NCI-H146 (cell line): Measurements from ENCODE around the gene DCAF15.

ENCODE experiments used
- DNase-seq: peaks from one replicate; lab custom pipeline; 2025; lab: John Stamatoyannopoulos, UW

The DCAF15 gene

DNA sequence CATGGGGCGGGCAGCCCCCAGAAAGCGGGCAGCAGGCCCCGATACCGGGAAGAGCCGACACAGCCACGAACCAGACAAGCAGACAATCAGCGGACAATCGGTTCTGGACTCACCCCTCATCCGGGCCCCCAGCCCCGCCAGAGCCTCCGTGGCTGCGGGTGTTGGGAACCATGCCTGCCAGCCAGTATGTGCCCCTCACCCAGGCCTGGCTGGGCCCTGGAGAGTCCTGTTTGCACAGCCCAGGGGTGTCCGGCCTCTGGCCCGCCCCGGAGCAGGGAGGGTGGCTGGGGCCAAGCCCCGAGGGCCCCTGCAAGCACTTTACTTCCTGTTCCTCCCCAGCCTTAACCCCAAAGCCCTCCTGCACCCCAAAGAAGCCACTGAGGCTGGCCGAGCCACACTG lies 21.9 kb upstream of the DCAF15 start:
- no peak for DNase-seq

DNA sequence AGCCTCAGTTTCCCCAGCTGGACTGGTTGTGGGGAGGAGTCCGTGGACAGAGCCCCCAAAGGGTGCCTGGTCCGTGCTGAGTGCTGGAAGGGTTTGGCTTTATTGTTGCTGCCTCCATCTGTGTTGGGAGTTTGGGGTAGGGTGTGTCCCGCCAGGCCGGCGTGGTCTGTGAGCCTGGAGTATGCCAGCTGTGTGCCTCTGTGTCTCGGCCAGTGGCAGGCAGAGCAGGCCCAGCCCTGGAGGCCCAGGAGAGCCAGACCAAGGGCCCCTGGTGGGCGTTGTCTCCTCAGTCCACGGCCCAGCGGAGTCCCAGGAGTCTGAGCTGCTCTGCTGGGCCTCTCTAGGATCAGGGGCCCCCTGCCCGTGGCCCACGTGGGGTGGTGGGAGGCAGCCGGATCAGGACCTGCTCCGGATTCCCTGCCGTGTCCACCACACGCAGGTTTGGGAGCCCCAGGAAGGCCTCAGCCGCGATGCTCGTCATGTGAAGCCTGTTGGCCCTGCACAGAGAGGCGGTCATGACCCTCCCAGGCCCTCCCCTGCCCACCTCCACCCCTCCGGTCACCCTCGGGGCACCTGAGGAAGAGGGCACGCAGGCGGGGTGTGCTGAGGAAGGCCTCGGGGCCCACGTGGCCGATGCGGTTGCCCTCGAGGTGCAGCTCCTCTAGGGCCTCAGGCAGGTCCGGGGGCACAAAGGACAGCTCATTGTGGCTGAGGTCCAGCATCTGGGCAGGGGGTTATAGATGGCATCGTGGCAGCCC lies 20.7 kb upstream of the DCAF15 start:
- DNase-seq = no peak

DNA sequence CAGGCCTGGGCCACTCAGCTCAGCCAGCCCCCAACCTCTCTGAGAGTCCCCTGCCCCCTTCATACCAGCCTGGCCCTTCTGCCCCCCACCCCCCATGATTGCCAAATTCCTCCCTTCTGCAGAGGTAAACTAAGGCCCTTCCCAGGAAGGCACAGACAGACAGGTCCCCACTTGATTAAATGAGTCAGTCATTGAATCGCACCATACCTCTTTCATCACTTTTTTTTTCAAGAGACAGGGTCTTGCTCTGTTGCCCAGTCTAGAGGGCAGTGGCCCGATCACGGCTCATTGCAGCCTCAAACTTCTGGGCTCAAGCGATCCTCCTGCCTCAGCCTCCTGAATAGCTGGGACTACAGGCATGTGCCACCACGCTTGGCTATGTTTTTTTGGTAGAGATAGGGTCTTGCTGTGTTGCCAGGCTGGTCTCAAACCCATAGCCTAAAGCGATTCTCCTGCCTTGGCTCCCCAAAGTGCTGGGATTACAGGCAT lies 20.1 kb upstream of the DCAF15 start:
- no peak for DNase-seq

DNA sequence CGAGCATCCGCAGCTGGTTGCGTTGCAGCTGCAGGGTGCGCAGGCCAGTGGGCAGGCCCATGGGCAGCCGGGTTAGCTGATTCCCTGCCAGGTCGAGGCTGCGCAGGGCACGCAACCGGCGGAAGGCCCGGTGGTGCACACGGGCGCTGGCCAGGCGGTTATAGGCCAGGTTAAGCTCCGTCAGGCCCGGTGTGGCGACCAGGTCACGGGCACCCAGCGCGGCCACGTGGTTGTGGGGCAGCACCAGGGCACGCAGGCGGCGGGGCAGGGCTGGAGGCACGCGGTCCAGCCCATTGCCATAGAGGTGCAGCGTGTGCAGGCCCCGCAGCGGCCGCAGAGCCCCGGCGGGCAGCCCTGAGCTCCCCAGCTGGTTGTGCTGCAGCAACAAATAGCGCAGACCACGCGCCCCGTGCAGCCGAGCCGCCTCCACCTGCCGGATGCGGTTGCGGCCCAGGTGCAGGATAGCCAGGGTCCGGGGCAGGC lies 19.4 kb upstream of the DCAF15 start:
- peak; percentile 66 for DNase-seq

DNA sequence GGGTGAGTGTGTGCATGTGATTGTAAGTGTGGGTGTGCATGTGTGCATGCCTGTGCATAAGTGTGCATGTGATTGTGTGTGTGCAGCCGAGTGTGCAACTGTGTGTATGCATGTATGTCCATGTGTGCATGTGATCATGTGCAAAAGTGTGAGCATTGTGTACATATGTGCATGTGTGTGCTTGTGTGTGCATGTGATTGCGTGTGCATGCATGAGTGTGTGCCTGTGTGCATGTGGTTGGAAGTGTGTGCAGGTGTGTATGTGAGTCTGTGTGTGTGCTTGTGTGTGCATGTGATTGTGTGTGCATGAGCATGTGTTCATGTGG lies 17.6 kb upstream of the DCAF15 start:
- no peak for DNase-seq

DNA sequence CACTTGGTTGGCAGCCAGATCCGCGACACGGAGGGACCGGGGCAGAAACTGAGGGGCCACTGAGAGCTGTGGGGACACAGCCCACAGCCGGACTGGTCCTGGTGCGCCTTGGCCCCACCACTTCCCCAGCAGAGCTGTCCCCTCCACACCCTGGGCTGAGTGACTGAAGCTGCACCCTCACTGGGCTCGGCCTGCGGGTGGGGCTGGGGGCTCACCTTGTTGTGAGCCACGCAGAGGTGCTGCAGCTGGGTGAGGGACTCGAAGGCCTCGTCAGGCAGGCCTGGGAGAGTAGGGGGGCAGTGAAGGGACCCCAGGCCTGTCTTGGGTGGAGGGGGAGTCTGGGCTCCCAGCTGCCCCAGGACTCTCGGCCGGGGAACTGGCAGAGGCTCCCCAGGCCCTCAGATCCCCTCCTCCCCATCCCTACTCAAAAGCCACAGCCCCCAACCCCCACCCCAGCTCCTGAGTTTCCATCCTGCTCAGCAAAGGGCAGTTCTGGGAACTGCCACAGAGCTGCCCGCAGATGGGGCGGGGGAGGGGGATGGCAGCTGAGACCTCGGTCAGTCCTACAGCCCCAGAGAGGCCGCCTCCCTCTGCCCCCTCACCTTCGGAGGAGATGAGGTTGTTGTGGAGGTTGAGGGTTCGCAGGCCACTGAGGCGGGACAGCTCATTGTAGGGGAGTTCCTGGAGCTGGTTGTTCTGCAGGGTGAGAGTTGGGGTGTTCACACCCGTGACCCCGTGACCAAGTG lies 16.4 kb upstream of the DCAF15 start:
- no peak for DNase-seq

DNA sequence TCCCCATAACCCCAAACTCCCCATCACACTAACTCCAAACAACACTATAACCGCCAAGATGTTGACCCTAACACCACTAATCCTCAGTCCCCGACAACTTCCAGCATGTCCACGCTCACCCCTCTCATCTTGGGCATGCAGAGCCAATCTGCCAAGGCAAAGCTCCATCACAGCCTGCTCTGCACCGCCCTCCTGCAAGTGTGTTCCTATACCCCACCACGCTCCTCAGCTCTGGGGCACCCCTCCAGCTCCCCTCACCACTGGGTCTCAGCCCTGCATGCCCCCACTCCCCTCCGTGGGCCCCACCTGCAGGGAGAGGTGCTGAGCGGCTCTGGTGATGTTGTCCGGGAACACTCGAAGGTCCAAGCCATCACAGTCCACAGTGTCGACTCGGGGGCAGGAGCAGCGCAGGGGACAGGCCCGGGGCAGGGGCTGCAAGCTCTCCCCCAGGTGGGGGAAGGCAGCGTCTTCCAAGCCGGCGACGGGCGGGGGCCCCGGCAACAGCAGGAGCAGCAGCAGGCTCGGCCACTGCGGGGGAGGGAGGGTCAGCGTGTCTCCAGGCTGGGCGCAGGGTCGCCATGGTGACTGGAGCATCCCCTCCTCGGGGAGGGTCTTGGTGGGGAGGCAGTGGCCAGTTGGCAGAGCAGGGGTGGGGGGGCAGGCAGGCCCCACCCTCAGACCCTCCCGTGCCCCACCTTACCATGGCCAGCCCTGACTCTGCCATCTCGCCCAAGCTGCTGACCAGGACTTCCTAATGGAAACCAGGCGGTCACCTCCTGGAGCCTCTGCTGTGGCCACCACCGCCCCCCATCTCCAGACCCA lies 14.6 kb upstream of the DCAF15 start:
- no peak for DNase-seq

DNA sequence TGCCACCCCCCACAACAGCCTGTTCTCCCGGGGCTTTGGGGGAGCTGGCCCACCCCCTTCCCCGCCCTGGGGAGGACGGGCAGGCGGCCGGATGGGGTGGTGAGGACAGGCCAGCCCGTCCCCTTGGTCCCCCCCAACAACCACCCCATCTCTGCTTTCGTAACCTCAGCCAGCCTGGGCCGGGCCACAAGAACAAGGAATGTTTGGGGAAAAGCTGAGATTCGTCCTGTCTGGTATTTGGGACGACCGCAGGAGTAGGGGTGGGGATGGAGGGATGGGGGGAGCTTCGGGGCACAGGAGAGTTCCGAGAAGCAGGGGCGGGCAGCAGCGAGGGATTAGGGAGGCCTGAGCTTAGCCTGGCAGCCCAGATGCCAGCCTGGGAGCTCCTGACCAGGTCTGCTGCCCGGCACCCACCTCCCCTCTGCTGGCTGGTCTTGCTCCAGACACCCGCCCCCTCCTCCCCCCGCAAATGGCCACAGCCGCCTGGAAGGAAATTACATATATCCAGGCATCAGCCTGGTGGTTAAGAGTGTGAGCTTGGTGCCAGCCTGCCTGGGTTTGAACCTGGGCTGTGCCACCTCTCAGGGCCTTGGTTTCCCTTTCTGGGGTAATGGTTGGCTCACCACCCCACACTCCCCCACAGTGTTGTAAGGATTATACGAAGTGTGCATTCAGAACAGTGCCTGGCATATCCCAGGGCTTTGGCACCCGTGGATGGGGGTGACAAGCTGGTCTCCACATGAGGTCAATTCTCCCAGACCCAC lies 13.8 kb upstream of the DCAF15 start, which contains the start of gene PODNL1:
Gene PODNL1 (minus strand): TSS at position 117 of the 764 bp plus-strand sequence. CDS start 236 bp downstream, outside the sequence.
- DNase-seq = no peak

DNA sequence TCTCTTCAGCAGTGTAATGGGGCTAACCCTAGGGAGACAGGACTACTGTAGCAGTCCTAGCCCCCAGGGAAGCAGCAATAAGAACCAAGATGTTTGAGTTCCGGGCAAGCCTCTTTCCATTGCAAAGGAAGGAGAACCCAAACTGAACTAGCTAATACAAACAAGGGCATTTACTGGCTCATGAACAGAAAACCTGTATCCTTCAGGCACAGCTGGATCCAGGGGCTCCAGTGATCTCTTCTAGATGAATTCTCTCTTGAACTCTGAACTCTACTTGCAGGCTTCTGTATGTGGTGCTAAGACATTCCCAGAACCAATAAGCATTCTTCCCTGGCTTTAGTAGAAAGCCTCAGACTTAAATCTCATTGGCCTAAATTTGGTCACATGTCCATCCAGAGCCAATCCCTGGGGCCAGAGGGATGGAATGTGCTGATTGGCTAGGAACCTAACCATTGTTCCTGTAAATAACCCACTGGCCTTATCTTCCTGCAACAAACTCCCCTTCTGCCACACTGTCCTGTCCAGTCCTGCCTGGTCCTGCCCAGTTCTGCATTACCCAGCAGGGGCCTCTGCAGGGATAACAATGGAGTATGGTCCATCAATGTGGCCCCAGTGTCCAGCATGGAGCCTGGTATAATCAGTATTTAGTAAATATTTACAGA lies 10.2 kb upstream of the DCAF15 start:
- peak; percentile 39 for DNase-seq

DNA sequence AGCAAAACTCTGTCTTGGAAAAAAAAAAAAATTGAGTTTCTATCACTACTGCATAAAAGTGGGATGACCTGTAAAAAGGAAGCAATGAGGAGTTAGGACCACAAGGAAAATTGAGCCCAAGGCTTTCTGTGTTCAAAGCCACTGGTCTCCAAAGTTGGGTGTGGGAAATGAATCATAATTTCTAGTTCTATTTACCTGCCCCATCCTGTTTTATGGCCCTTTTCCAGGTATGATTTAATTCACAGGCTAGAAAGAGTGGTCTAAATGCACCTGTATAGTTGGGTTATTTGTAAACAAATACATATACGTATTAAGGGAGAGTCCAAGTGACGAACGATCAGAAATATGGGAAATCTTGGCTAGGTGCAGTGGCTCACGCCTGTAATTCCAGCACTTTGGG lies 5.9 kb upstream of the DCAF15 start:
- DNase-seq = no peak

DNA sequence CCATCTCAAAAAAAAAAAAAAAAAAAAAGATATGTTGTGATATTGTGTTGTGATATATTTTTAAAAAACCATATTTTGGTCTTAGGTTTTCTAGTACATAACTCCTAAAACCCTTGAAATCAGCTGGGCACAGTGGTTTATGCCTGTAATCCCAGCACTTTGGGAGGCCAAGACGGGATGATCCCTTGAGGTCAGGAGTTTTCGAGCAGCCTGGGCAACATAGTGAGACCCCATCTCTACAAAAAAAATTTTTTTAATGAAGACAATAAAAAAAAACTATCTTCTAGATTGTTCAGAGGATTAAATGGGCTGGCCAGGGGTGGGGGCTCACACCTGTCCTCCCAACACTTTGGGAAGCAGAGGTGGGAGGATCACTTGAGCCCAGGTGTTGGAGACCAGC lies 1.3 kb upstream of the DCAF15 start:
- DNase-seq = no peak

DNA sequence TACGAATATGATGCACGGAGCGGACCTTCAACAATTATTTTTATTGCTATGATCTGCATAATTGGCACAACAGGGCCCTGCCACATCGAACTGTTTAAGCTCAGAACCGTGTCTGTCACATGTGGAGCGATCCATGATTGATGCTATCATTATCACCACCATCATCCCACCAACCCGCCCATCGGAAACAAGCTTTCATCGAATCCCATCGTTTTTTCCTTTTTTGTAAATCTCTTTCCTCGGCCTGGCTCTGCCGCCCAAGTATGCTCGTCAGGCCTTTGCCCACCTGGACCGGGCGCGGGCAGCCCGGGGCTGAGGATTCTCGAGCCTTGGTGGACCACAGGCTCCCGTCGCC lies 533 bp upstream of the DCAF15 start:
- DNase-seq = no peak

DNA sequence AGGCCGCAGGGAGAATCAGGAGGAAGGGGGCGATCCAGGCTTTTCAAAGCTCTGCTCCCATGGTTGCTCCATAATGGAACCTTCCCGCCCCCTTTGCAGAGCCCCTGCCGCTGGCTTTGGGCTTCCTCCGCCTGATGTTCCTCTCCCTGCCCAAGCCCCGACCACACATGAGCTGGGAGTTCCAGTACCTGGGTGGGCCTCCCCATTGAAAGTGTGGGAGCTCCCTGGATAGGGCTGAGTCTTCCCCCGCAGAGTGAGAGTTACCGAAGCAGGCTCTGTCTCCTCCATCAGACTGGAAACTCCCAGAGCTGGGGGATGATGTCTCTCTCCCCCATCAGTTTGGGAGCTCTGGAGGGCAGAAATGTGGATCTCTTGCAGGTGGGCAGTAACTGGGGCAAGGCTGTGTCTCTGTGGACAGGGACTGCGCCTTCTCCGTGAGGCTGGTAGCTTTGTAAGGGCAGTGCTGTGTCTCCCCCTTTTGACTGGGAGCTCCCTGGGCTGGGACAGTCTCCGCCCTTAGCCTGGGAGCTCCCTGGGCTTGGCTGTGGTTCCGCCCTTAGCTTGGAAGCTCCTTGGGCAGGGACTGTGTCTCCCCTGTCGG lies 722 bp downstream of the DCAF15 start:
- no peak for DNase-seq

DNA sequence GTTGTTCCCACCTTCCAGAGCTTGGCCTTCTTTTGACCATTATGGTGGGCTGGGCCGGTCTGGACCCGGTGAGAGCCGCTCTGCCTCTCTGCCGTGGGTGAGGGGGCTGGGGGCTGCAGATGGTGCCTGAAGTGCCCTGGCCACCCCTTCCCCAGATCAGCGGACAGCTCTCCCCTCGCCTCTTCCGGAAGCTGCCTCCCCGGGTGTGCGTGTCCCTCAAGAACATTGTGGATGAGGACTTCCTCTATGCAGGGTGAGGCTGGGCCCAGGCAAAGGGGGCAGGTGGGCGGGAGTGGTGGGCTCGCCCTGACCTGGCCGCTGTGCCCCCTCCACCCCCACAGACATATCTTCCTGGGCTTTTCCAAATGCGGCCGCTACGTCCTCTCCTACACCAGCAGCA lies 1.9 kb downstream of the DCAF15 start:
- DNase-seq = no peak

DNA sequence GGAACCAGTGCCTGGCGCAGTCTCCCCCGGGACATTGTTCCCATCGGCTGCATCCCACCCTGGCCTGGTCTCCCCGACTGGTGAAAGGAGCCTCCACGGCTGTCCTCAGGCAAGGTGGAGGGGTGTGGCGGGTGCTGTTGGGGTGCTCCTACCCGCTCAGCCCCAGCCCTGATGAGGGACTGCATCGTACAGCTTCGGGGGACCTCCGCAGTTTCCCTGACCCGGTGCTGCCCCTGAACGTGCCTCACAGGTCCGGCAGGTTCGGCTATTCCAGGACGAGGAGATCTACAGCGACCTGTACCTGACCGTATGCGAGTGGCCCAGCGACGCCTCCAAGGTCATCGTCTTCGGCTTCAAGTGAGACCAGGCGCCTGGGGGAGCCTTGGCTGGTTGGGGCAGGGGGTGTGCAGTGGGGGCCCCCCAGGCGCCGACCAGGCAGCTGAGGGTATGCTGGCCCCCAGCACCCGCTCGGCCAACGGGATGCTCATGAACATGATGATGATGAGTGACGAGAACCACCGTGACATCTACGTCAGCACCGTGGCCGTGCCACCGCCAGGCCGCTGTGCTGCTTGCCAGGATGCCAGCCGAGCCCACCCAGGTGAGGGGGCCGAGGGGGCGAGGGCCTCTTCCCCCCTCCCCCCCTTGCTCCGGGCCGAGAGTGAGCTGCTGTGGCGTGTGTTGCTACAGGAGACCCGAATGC lies 3.5 kb downstream of the DCAF15 start:
- no peak for DNase-seq

DNA sequence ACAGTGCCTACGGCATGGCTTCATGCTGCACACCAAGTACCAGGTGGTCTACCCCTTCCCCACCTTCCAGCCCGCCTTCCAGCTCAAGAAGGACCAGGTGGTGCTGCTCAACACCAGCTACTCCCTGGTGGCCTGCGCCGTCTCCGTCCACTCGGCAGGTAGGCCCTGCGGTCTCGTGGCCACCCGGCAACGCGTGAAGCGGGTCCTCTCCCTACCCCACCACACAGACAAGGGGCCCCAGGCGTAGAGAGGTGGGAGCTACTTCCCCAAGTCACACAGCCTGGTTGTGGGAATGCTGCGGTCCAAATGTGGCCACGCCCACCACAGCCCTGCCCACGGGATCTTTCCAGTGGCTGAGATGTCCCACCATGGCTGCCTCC lies 4.0 kb downstream of the DCAF15 start:
- DNase-seq = no peak

DNA sequence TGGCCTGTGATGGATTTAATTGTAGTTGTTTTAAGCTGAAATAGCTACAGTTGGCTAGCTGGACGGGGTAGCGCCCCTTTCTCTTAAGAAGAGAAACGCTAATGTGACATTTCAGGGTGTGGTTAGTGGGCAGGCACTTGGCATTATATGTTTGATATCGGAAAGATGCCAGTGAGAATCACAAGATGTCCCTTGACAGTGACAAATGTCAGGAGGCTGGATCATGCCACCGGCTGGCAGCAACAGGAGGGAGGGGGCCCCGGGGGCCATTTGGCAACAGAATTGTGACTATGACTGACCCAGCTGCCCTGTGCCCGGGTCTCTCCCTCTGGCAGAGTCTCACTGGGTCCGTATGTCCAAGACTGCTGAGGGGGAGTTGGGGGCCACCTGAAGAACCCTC lies 4.7 kb downstream of the DCAF15 start:
- DNase-seq = no peak

DNA sequence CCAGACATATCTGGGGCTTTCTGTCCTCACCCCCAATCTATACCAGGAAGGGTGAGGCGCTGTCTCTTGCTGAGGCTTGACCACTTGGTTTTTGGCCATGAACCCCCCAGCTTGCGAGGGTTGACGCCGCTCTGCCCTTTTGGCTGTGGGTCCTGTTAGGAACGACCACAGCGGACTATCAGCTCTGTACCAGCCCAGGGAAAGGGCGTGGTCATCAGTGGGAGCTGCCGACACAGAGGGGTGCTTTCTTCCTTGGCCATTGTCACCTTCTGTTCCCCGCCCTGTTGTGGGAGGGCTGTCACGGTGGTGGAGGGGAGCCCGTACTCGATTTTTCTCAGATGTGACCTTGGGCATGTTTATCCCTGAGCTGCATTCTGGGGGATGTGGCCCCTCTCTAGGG lies 5.7 kb downstream of the DCAF15 start:
- no peak for DNase-seq

DNA sequence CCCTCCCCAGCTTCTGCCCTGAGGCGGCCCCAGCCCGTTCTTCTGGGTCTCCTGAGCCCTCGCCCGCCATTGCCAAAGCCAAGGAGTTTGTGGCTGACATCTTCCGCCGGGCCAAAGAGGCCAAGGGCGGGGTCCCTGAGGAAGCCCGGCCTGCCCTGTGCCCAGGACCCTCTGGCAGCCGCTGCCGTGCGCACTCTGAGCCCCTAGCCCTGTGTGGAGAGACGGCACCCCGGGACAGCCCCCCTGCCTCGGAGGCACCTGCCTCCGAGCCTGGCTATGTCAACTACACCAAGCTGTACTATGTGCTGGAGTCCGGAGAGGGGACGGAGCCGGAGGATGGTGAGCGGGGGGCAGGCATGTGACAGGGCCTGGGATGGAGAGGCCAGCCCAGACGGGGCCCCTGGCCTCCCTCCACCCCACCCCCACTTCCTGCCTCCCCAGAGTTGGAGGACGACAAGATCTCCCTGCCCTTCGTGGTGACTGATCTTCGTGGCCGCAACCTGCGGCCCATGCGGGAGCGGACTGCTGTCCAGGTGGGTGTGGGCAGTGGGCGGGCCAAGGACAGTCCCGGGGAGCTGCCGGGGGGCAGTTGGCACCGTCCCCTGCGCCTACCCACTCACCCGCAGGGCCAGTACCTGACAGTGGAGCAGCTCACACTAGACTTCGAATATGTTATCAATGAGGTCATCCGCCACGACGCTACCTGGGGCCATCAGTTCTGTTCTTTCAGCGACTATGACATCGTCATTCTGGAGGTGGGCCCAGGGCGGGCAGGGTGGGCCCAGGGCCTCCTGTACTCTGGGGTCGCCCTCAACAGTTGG lies 7.0 kb downstream of the DCAF15 start:
- DNase-seq = no peak
